GM20000 (cell line): ENCODE data around the gene BTNL8.

ENCODE experiments used
- DNase-seq: peaks from one replicate; pipeline ENCODE4 v3.0.0; 2012; ENCODE audit warnings: low spot score
- TF ChIP-seq, protein P1 (sequence below): IDR thresholded peaks from 2 replicates; pipeline ENCODE4 v1.5.1; 2012; ENCODE audit warnings: mild to moderate bottlenecking, control low read depth; ENCODE audit errors: extremely low read depth, missing control alignments

Gene BTNL8

DNA sequence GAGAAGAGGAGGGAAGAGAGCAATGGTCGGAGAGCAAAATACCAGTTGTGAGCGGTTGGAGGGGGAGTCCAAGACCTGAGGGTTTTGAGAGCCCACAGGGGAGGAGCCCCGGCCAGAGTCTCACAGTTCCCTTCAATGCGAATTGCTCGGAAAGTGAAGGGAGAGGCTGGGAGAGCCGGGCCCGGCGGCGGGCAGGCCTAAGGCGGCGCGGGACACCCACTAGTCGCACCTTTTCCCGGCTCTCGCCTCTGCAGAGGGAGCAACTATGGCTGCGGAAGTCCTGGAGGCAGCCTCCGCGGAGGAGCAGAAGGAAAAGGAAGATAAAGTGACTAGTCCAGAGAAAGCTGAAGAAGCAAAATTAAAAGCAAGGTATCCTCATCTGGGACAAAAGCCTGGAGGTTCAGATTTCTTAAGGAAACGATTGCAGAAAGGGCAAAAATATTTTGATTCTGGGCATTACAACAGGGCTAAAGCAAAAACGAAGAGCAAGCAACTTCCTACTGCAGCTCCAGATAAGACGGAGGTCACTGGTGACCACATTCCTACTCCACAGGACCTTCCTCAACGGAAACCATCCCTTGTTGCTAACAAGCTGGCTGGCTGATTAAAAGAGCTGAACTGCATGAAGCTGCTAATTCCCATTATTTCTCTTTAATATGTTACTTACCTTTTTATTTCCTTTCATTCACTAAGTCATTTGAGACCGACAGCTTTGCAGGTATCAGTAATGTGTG lies 83.2 kb downstream of the BTNL8 start:
- no peak for DNase-seq
- TF ChIP-seq, protein P1, sequence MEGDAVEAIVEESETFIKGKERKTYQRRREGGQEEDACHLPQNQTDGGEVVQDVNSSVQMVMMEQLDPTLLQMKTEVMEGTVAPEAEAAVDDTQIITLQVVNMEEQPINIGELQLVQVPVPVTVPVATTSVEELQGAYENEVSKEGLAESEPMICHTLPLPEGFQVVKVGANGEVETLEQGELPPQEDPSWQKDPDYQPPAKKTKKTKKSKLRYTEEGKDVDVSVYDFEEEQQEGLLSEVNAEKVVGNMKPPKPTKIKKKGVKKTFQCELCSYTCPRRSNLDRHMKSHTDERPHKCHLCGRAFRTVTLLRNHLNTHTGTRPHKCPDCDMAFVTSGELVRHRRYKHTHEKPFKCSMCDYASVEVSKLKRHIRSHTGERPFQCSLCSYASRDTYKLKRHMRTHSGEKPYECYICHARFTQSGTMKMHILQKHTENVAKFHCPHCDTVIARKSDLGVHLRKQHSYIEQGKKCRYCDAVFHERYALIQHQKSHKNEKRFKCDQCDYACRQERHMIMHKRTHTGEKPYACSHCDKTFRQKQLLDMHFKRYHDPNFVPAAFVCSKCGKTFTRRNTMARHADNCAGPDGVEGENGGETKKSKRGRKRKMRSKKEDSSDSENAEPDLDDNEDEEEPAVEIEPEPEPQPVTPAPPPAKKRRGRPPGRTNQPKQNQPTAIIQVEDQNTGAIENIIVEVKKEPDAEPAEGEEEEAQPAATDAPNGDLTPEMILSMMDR: no peak

DNA sequence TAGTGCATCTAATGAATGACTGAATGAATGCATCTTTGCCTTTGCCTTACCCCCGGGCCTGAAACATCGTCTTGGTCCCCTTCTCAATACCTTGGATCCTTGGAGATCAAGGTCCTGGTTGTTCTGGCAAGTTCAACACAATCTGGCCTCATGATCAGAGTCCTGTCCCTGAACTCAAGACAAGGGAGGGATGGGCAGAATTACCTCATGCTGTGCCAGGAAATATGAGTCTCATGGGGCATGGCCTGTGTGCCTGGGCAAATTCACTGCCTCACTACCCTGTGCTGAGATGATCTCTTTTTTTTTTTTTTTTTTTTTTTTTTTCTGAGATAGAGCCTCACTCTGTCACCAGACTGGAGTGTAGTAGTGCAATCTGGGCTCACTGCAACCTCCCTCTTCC lies 89.1 kb downstream of the BTNL8 start:
- DNase-seq: no peak
- TF ChIP-seq, protein P1: no peak

DNA sequence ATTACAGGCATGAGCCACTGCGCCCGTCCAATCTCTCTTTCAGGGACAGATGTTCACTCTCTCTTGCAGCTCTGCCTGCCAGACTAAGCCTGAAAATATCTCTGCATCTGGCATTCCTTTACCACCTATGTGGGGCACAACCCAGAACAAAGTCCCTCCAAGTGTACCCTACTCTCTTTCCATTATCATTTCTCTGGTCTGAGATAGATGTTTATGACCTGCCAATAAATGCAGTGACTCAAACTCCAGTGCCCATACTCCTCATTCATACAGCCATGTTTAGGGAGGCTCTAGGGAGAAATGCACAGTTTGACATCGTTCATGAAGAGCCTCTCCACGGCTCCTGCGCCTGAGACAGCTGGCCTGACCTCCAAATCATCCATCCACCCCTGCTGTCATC lies 89.6 kb downstream of the BTNL8 start, which contains the start of gene BTNL3:
Gene BTNL3 (plus strand): TSS at position 255 of the 400 bp plus-strand sequence. CDS start 183 bp downstream, outside the sequence.
- no peak for DNase-seq
- TF ChIP-seq, protein P1: no peak

DNA sequence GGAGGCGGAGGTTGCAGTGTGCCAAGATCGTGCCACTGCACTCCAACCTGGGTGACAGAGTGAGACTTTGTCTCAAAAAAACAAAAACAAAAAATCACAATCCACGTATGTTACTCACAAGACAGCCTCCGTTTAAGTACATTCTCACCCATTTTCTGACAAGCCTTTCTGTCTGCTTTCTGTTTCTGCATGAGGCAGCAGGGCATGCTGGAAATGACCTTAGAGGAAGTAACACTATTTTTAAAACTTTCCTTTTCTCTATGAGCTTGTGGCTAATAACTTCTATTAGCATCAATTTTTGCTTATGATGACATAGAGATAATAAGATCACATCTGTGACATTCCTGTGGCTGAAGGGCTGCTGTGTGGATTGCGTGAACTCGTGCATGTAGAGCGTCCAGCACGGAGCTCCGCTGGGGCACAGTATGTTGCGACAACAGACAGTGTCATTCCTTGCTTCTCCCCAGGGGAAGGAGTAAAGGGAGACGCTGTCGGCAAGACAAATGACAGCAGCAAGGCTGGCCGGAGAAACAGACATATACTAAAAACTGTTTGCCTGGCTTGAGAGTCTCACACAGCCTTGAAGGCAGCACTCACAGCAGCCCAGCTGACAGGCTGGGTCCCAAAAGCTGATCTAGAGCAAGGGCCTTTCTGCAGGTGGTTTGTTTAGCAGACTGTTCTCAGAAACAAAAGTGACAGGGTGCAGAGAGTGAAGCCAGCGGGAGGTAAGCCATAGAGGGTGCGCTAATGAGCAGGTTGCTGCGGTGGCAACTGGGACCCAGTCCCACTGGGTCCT lies 91.3 kb downstream of the BTNL8 start:
- TF ChIP-seq, protein P1: no peak
- DNase-seq: no peak

DNA sequence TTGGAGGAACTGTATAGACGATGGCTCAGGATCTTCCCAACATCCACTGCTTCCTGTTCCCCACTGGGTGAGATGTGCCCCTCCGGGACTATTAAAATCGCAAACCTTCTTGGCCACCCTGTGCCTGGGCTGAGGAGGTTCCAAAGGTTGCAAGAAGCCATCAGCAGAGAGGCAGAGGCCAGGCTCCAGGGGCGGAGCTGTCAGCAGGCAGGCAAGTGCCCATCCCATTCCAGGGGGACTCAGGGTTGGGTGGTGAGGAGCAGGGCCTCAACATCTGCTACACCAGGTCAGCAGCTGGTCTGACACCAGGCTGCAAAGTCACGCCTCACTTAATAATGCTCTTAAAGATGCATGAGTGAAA lies 91.9 kb downstream of the BTNL8 start:
- DNase-seq: no peak
- TF ChIP-seq, protein P1: no peak
